GM12872 (cell line): Measurements from ENCODE around the gene BPIFB3.

Source experiments
- TF ChIP-seq, protein P1 (sequence below): IDR thresholded peaks from 3 replicates; pipeline ENCODE4 v1.5.1; 2011; ENCODE audit warnings: low read depth, mild to moderate bottlenecking, low read length, moderate library complexity; ENCODE audit not compliant: insufficient read depth

The BPIFB3 gene

GRCh38 chr20:33024609-33025317 is 28.9 kb upstream of the BPIFB3 start:
- TF ChIP-seq, protein P1, sequence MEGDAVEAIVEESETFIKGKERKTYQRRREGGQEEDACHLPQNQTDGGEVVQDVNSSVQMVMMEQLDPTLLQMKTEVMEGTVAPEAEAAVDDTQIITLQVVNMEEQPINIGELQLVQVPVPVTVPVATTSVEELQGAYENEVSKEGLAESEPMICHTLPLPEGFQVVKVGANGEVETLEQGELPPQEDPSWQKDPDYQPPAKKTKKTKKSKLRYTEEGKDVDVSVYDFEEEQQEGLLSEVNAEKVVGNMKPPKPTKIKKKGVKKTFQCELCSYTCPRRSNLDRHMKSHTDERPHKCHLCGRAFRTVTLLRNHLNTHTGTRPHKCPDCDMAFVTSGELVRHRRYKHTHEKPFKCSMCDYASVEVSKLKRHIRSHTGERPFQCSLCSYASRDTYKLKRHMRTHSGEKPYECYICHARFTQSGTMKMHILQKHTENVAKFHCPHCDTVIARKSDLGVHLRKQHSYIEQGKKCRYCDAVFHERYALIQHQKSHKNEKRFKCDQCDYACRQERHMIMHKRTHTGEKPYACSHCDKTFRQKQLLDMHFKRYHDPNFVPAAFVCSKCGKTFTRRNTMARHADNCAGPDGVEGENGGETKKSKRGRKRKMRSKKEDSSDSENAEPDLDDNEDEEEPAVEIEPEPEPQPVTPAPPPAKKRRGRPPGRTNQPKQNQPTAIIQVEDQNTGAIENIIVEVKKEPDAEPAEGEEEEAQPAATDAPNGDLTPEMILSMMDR = no peak

- TF ChIP-seq, protein P1 = no peak
These were observed 28.3 kb upstream of the BPIFB3 start for GRCh38 chr20:33025318-33025876.

GRCh38 chr20:33026072-33026778 is 27.5 kb upstream of the BPIFB3 start:
- TF ChIP-seq, protein P1 = no peak

DNA sequence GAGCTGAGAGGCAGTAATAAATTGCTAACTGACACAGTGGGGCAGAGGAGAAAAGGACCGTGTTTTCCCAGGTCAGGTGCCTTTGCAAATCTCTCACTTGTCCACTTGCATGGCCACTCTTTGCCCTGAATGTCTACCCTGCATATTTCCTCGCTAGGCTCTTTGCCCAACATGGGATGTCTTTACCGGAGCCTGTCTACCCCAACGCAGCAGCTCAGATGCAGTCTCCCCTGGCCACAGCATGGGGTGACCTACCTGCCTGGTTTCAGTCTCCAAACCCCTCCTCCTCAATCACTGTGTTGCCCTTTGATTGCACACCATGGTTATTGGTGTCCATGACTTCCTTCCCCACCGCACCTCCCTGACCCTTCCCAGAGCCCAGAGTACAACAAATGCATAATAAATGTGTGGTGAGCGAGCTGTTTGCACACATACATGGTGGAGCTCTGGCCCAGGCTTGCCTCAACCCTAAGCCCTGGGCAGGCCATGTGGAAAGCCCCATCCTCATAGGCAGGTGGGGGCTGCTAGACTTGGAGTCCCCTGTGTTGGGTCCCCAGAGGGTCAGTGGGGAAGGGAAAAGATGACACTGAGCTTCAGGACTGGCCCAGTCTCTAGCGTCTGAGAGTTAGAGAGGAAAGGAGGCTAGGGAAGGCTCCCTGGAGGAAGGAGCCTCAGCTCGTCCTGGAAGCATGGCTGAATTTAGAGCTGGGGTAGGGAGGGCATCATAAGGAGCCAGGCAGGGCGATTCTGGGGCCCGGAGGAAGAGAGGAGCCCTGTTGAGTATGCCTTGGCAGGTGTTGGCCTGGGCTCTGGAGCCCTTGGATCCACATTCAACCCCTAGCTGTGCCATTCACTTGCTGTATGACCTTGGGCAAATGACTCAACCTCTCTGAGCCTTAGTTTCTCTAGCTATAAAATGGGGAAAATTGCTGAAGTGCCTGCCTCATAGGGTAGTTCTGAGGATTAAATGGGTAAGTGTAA is 26.6 kb upstream of the BPIFB3 start:
- TF ChIP-seq, protein P1 = no peak

DNA sequence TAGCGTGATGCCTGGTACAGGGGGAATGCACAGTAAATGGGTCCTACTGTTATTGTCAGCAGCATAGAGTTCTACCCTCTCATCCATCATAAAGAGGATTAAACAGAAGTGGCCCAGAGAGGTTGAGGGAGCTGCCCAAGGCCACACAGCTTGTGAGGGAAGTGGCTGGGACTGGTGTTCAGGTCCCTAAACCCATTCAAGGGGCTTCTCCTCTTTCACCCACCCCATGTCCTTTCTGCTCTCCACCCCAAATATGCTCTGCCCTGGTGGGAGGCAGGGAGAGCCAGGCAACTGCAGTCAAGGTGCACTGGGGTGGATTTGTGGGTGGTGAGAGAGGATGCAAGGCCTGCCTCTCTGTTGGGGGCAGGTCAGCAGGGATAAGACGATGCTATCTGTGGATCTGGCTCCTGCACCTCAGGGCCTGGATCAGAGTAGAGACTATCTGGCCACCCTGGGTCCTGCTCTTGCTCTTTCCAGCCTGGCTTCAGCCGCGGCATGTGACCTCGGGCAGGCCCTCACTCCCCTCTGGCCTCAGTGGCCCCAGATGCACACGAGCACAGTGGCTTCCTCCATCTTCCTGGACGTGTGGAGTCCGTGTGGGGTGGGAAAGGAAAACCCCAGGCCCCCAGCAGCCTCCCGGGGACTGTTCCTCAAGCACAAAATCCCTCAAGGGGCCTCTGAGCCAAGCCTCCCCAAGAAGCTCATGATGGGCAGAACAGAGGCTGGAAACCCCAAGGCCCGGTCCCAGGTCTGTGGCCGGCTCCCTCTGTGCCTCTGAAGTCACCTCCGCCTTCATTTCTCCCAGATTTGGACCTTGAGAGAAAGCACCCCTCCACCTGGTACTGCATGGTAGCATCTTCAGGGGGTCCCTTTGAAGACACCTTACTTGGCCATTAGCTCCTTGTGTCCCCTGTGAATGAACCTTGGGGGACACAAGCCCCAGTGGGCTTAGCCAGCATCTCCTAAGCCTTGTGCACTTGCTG is 25.6 kb upstream of the BPIFB3 start:
- TF ChIP-seq, protein P1 = no peak

DNA sequence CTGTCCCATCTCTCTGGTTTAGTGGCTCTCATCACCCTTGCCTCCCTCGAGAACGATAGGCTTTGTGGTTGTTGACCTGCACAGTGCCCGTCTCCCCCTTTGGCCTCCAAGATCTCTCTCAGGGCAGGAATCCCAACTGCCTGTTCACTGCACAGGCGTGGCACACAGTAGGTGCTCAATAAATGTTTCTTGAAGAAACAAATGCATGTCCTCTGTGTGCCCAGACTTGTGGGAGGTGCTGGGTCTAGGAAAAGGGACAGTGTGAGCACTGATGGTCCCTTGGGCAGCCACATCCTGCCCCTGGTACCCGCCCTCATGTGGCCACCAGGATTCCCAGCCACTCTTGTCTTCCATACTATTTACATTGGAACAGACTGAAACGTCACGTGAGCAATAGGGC is 24.8 kb upstream of the BPIFB3 start:
- TF ChIP-seq, protein P1 = no peak
